ENCODE results near the gene NEUROG1. TPM values are rescaled to one million over a fixed set of nuclear protein-coding genes. Genes with fewer than 3 reads are reported as not detected.

NEUROG1 gene
- total and polyA plus RNA-seq, 2 donors = 0.14 to 0.32 TPM

- Histone ChIP-seq H3K4me1 (ENCODE audit: control insufficient read depth in 2 of 2, insufficient read depth in 2 of 2, low read length in 2 of 2) (peaks cover 0 to 34% of the 10 kb centered on the region in 2 donors), H3K4me3 (ENCODE audit: low read length in 2 of 2) (no peak overlapping the region), H3K36me3 (ENCODE audit: control insufficient read depth in 2 of 2, insufficient read depth in 2 of 2, low read length in 1 of 2) (no peaks in the 10 kb centered on the region), H3K27ac (ENCODE audit: low read depth in 1 of 2, low read length in 1 of 2) (no peak overlapping the region), H3K9me3 (ENCODE audit: control insufficient read depth in 2 of 2, insufficient read depth in 1 of 2, low read length in 1 of 2) (peaks cover 0 to 10% of the 10 kb centered on the region in 2 donors), H3K27me3 (ENCODE audit: control insufficient read depth in 2 of 2, insufficient read depth in 1 of 2, low read length in 1 of 2) (peaks cover 66 to 89% of the 10 kb centered on the region in 2 donors)
- WGBS = 25% methylated on average over 11 of the region's 11 CpGs
- no peak for DNase-seq (ENCODE audit: low read depth in 6 of 9, low spot score in 9 of 9)
Observed at GRCh38 chr5:135487839-135488514, 47.8 kb downstream of the NEUROG1 start.

GRCh38 chr5:135487037-135487395, 48.7 kb downstream of the NEUROG1 start:
- 68% methylated on average over 1 of the region's 1 CpG for WGBS
- no peak for DNase-seq (ENCODE audit: low read depth in 6 of 9, low spot score in 9 of 9)
- Histone ChIP-seq H3K36me3 (ENCODE audit: control insufficient read depth in 2 of 2, insufficient read depth in 2 of 2, low read length in 1 of 2) (no peaks in the 10 kb centered on the region), H3K4me1 (ENCODE audit: control insufficient read depth in 2 of 2, insufficient read depth in 2 of 2, low read length in 2 of 2) (peaks cover 0 to 29% of the 10 kb centered on the region in 2 donors), H3K4me3 (ENCODE audit: low read length in 2 of 2) (no peak overlapping the region), H3K27me3 (ENCODE audit: control insufficient read depth in 2 of 2, insufficient read depth in 1 of 2, low read length in 1 of 2) (peaks cover 63 to 85% of the 10 kb centered on the region in 2 donors), H3K9me3 (ENCODE audit: control insufficient read depth in 2 of 2, insufficient read depth in 1 of 2, low read length in 1 of 2) (peaks cover 0 to 10% of the 10 kb centered on the region in 2 donors), H3K27ac (ENCODE audit: low read depth in 1 of 2, low read length in 1 of 2) (no peak overlapping the region)

GRCh38 chr5:135486131-135487036, 49.4 kb downstream of the NEUROG1 start:
- WGBS = 89% methylated on average over 13 of the region's 13 CpGs
- H3K36me3 ChIP-seq (ENCODE audit: control insufficient read depth in 2 of 2, insufficient read depth in 2 of 2, low read length in 1 of 2) = no peaks in the 10 kb centered on the region
- no peak overlapping the region for H3K4me3 ChIP-seq (ENCODE audit: low read length in 2 of 2)
- H3K4me1 ChIP-seq (ENCODE audit: control insufficient read depth in 2 of 2, insufficient read depth in 2 of 2, low read length in 2 of 2) = peaks cover 0 to 23% of the 10 kb centered on the region in 2 donors
- H3K9me3 ChIP-seq (ENCODE audit: control insufficient read depth in 2 of 2, insufficient read depth in 1 of 2, low read length in 1 of 2) = peaks cover 0 to 10% of the 10 kb centered on the region in 2 donors
- peaks cover 56 to 81% of the 10 kb centered on the region in 2 donors for H3K27me3 ChIP-seq (ENCODE audit: control insufficient read depth in 2 of 2, insufficient read depth in 1 of 2, low read length in 1 of 2)
- H3K27ac ChIP-seq (ENCODE audit: low read depth in 1 of 2, low read length in 1 of 2) = no peak overlapping the region
- DNase-seq (ENCODE audit: low read depth in 6 of 9, low spot score in 9 of 9) = no peak

GRCh38 chr5:135484674-135485086, 51.1 kb downstream of the NEUROG1 start:
- 88% methylated on average over 5 of the region's 5 CpGs for WGBS
- Histone ChIP-seq H3K27ac (ENCODE audit: low read depth in 1 of 2, low read length in 1 of 2) (no peak overlapping the region), H3K9me3 (ENCODE audit: control insufficient read depth in 2 of 2, insufficient read depth in 1 of 2, low read length in 1 of 2) (no peaks in the 10 kb centered on the region), H3K36me3 (ENCODE audit: control insufficient read depth in 2 of 2, insufficient read depth in 2 of 2, low read length in 1 of 2) (no peaks in the 10 kb centered on the region), H3K4me1 (ENCODE audit: control insufficient read depth in 2 of 2, insufficient read depth in 2 of 2, low read length in 2 of 2) (peaks cover 0 to 6% of the 10 kb centered on the region in 2 donors), H3K4me3 (ENCODE audit: low read length in 2 of 2) (no peak overlapping the region), H3K27me3 (ENCODE audit: control insufficient read depth in 2 of 2, insufficient read depth in 1 of 2, low read length in 1 of 2) (peaks cover 39 to 67% of the 10 kb centered on the region in 2 donors)
- no peak for DNase-seq (ENCODE audit: low read depth in 6 of 9, low spot score in 9 of 9)

Other genes starting within 250 kb of the NEUROG1 start
- gene MACROH2A1, start 136.7 kb downstream of the NEUROG1 start, total RNA-seq = 244 TPM
- gene MACROH2A1, start 136.7 kb downstream of the NEUROG1 start, polyA plus RNA-seq = 206 TPM
- gene DCANP1, start 88.6 kb downstream of the NEUROG1 start, total RNA-seq = 1.4 TPM
- gene DCANP1, start 88.6 kb downstream of the NEUROG1 start, polyA plus RNA-seq = 0.25 TPM
- 2.5 TPM for gene TIFAB, start 83.6 kb downstream of the NEUROG1 start, total RNA-seq
- gene TIFAB, start 83.6 kb downstream of the NEUROG1 start, polyA plus RNA-seq = 0.30 TPM
- gene CXCL14, start 43.0 kb upstream of the NEUROG1 start, total RNA-seq = 12.6 TPM
- gene CXCL14, start 43.0 kb upstream of the NEUROG1 start, polyA plus RNA-seq = 17.0 TPM